Nephron progenitor cell (in vitro differentiated cells): ENCODE measurements around the gene AK1.
A peak's percentile ranks its signal among the peaks of the same experiment; 100 is the strongest.

Experiments
- DNase-seq: peaks from one replicate; pipeline ENCODE4 v3.0.0; 2021
- H3K27ac Mint-ChIP-seq: 2 replicates; pipeline ENCODE4 v1.8.0; 2021; ENCODE audit warnings: mild to moderate bottlenecking, moderate library complexity, mixed read lengths
- H3K27me3 Mint-ChIP-seq: 2 replicates; pipeline ENCODE4 v1.8.0; 2021; ENCODE audit warnings: mild to moderate bottlenecking, low read depth, mixed read lengths; ENCODE audit not compliant: poor library complexity
- H3K36me3 Mint-ChIP-seq: 2 replicates; pipeline ENCODE4 v1.8.0; 2021; ENCODE audit warnings: low read depth, mixed read lengths
- H3K4me1 Mint-ChIP-seq: 2 replicates; pipeline ENCODE4 v1.8.0; 2021; ENCODE audit warnings: mixed read lengths
- H3K4me3 Mint-ChIP-seq: 2 replicates; pipeline ENCODE4 v1.8.0; 2021; ENCODE audit warnings: mild to moderate bottlenecking, moderate library complexity, mixed read lengths
- H3K9me3 Mint-ChIP-seq: 2 replicates; pipeline ENCODE4 v1.8.0; 2021; ENCODE audit warnings: mild to moderate bottlenecking, moderate library complexity, mixed read lengths
- TF ChIP-seq, protein P1 (sequence below): fragments of 200-600 bp; sonication (generic); IDR thresholded peaks from 2 replicates; pipeline ENCODE4 v1.5.0; 2021; ENCODE audit warnings: antibody characterized with exemption

The AK1 gene

GRCh38 chr9:127905788-127906191 is 28.3 kb upstream of the AK1 start:
- Mint-ChIP-seq H3K4me1 (peaks cover 66% of the 10 kb centered on the region), H3K9me3 (no peaks in the 10 kb centered on the region), H3K27ac (no peak overlapping the region), H3K27me3 (no peaks in the 10 kb centered on the region), H3K36me3 (peaks cover under 1% of the 10 kb centered on the region), H3K4me3 (no peak overlapping the region)
- no peak for DNase-seq
- TF ChIP-seq, protein P1, sequence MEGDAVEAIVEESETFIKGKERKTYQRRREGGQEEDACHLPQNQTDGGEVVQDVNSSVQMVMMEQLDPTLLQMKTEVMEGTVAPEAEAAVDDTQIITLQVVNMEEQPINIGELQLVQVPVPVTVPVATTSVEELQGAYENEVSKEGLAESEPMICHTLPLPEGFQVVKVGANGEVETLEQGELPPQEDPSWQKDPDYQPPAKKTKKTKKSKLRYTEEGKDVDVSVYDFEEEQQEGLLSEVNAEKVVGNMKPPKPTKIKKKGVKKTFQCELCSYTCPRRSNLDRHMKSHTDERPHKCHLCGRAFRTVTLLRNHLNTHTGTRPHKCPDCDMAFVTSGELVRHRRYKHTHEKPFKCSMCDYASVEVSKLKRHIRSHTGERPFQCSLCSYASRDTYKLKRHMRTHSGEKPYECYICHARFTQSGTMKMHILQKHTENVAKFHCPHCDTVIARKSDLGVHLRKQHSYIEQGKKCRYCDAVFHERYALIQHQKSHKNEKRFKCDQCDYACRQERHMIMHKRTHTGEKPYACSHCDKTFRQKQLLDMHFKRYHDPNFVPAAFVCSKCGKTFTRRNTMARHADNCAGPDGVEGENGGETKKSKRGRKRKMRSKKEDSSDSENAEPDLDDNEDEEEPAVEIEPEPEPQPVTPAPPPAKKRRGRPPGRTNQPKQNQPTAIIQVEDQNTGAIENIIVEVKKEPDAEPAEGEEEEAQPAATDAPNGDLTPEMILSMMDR, result no peak

- no peaks in the 10 kb centered on the region for H3K36me3 Mint-ChIP-seq
- peaks cover 61% of the 10 kb centered on the region for H3K4me1 Mint-ChIP-seq
- DNase-seq, result no peak
Measured at GRCh38 chr9:127905004-127905728, 27.7 kb upstream of the AK1 start.

DNA sequence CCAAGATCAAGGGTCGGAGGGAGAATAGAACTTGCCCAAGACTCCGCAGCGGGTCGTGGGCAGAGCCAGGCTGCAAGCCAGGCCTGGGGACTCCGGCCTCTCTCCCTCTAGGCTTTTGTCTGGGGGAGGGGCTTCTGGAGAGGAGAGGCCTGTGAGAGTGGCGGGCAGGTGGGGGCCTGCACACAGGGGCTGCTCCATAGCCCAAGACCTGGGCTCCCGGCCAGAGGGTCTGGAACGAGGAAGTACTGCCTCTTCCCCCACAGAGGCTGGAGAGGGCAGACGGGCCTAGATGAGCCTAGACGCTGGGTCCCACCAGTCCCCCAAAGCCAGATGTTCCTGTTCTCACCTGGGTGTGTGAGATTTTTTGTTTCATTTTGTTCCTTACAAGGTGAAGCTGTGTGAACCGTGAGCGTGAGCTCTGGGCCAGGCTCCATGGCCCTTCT is 27.1 kb upstream of the AK1 start:
- peak overlapping the region; percentile 56 for H3K4me3 Mint-ChIP-seq
- H3K36me3 Mint-ChIP-seq, result no peaks in the 10 kb centered on the region
- H3K9me3 Mint-ChIP-seq, result no peaks in the 10 kb centered on the region

More at GRCh38 chr9:127905004-127905728, 27.7 kb upstream of the AK1 start:
- Mint-ChIP-seq H3K27me3 (no peaks in the 10 kb centered on the region), H3K27ac (no peak overlapping the region), H3K9me3 (no peaks in the 10 kb centered on the region), H3K4me3 (no peak overlapping the region)
- TF ChIP-seq, protein P1, result no peak

DNA sequence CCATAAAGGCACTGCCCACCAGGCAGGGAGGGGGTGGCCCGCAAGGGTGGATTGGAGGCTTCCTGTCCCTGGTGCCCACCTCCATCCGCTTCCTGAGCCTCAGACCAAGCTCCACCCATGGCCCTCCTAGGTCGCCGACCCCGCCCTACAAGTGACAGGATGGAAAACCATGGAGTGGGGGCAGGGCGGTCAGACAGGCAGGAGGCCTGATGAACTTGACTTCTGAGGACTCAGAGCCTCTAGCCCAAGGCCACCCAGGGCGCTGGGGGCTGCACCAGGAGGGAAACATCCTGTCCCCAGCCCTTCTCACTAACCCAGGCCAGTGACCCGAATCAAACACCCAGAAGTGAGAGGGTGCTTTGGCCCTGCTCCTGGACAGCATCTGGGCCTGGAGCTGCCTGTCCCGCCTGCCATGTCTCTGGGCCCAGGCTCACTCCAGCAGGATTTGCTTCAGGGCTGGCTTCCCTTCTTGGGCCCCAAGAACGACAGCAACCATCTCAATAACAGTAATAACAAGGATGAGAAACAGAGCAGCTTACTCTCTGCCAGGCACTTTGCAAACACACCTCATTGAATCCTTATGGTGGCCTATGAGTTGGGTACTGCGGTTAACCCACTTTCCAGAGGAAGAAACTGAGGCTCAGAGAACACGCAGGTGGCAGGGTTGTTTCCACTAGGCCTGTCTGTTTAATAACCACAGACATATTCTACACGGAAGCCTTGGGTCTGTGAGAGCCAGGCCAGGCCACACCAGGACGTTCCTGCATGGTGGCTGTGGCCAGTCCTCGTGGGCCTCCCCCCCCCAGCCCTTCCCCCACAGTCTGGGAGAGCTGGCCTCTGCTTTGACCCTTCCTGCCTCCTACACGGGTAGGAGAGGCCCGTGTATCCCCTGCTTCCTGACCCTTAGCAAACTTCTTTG is 26.3 kb upstream of the AK1 start:
- peaks cover 56% of the 10 kb centered on the region for H3K4me1 Mint-ChIP-seq
- H3K27me3 Mint-ChIP-seq, result no peaks in the 10 kb centered on the region
- H3K27ac Mint-ChIP-seq, result peak overlapping the region; percentile 54

More for the DNA sequence above, 27.1 kb upstream of the AK1 start:
- peaks cover 59% of the 10 kb centered on the region for H3K4me1 Mint-ChIP-seq
- peak overlapping the region; percentile 54 for H3K27ac Mint-ChIP-seq
- TF ChIP-seq, protein P1, result no peak
- no peak for DNase-seq
- H3K27me3 Mint-ChIP-seq, result no peaks in the 10 kb centered on the region

GRCh38 chr9:127899128-127899943 is 21.9 kb upstream of the AK1 start, which contains the start of gene ST6GALNAC6:
Gene ST6GALNAC6 (minus strand): TSS chr9:127899603. CDS start chr9:127897981, 1,622 bp downstream.
- H3K4me3 Mint-ChIP-seq, result peak within 1 kb of the TSS; percentile 88
- no peaks in the 10 kb centered on the region for H3K27me3 Mint-ChIP-seq
- DNase-seq, result peak; percentile 81
- peaks cover 49% of the 10 kb centered on the region for H3K4me1 Mint-ChIP-seq
- H3K36me3 Mint-ChIP-seq, result peaks cover 26% of the 10 kb centered on the region
- H3K9me3 Mint-ChIP-seq, result peaks cover 13% of the 10 kb centered on the region
- H3K27ac Mint-ChIP-seq, result peak within 1 kb of the TSS; percentile 90
- TF ChIP-seq, protein P1, result no peak

More for the DNA sequence above, 26.3 kb upstream of the AK1 start:
- TF ChIP-seq, protein P1, result no peak
- DNase-seq, result peak; percentile 73
- no peaks in the 10 kb centered on the region for H3K9me3 Mint-ChIP-seq
- peak overlapping the region; percentile 56 for H3K4me3 Mint-ChIP-seq
- no peaks in the 10 kb centered on the region for H3K36me3 Mint-ChIP-seq
